Ureter (tissue), 1 donor: Measurements from ENCODE around the gene ITGBL1. TPM values are rescaled to one million over a fixed set of nuclear protein-coding genes. Genes with fewer than 3 reads are reported as not detected.

Source experiments
- DNase-seq: peaks from one replicate; pipeline ENCODE4 v3.0.0-alpha.2; 2020; ENCODE audit warnings: low spot score
- total RNA-seq: library from RNA; stranded (reverse); gene quantifications from one replicate; pipeline ENCODE4 v1.2.4, GENCODE V29; 2023
- donor health status: DM: yes; HTN: yes; CAD: no.

ITGBL1 gene
- total RNA-seq, 1 donor from 2014 or later, result 1.9 TPM

DNA sequence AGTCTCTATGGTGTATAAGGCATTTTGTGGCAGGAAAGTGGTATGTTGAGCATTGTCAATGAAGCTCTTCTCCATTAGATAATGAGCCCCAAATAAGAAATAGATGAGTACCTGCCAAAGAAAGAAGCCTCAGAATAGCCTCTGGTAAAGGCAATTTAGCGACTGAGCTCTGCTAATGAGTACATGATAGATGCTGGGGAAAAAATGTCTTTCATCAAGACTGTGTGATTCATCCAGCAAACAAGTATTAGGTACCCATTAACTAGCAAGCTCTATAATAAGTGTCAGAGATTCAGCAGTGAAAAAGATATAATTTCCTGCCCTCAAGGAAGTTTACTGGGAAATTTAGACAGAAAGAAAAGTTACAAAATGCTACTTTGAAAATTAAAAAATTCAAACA is 294.6 kb downstream of the ITGBL1 start:
- DNase-seq, result no peak

GRCh38 chr13:101749584-101749983 is 297.1 kb downstream of the ITGBL1 start:
- DNase-seq, result no peak

- DNase-seq, result no peak
Measured at GRCh38 chr13:101751488-101751887, 299.0 kb downstream of the ITGBL1 start.

DNA sequence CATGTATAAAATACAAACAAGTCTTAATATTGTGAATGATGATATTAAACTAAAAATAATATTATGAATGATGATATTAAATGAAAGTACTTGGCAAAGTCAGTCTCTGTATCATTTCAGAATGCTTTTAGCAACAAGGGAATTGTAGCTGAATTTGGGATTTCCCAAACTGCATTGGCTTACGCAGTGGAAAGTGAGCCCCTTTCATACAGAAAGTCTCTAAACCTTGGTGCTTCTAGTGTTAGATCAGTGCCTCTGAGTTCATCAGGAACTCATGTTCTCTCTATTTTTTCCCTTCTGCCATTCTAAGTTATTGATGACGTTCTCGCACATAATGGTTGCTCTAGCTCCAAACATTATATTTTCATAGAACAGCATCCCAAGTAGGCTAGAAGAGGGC is 300.0 kb downstream of the ITGBL1 start:
- DNase-seq, result no peak

DNA sequence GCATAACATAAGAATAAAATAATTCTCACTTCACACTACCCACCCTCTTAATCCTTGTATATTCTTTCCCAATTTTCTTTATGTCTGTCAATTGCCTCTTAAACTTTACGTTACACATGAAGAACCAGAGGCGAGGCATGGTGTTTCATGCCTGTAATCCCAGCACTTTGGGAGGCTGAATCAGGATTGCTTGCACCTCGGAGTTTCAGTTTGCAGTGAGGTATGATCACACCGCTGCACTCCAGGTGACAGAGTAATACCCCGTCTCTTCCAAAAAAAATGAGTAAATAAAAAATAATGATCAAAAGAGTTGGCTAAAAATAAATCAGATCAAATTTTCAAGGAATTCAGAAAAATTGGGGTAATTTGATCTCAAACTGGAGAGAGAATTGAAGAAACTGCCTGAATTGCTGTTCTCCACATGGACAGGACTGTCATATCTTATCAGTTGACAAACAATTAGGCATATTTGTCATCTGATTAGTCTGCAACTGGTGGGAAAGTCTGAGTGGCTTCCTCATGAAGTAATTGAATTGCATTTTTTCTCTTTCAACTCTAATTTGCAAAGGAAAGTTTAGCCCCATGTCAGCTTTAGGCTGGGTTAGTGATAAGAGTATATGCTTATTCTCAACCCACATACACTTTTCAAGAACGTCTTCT is 302.9 kb downstream of the ITGBL1 start:
- DNase-seq, result no peak

DNA sequence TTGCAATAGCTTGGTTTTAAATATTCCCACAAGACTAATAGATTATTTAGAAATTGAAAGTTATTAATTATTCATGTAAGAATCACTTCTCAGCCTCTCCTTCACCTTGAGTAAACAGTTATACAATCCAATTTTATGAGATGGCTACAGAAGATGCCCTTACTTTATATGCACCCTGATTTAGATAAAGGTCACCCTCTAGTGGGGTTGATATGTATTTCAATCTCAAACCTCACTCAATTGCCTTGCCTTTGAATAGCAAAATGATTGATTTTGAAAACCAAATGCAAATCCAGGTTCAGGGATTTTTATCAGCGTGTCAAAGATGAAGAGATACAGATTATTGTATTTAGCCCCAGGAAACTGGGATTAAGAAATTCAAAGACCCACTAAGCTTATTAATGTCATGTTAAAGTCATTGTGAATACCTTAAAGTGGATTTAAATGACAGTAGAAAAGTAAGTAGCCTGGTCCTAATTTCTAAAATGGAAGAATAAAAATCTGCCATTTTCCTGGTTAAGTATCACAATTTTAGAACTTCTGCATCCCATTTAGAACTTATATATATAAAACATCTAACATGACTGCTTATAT is 305.1 kb downstream of the ITGBL1 start:
- DNase-seq, result no peak

GRCh38 chr13:101763191-101763590 is 310.7 kb downstream of the ITGBL1 start:
- no peak for DNase-seq

Other genes starting within 250 kb of the ITGBL1 start
- gene NALCN, start 36.2 kb upstream of the ITGBL1 start, total RNA-seq, result 1.1 TPM